Erythroblast (primary cell): ENCODE measurements around the gene EIF6.

ENCODE experiments used
- DNase-seq, 2 experiments: peaks; one replicate each; lab custom pipeline; 2025; lab: John Stamatoyannopoulos, UW
- GATA1 ChIP-seq: IDR thresholded peaks from 2 replicates; pipeline ENCODE4 v1.6.1; 2011; ENCODE audit warnings: low read depth, mild to moderate bottlenecking, control low read depth, low read length, moderate library complexity
- POLR2A ChIP-seq: IDR thresholded peaks from 2 replicates; pipeline ENCODE4 v1.6.1; 2011; ENCODE audit warnings: mild to moderate bottlenecking, low read length

Gene EIF6

GRCh38 chr20:35286077-35286898 lies 1.7 kb upstream of the EIF6 start:
- no peak for DNase-seq
- TF ChIP-seq GATA1 = no peak
- TF ChIP-seq POLR2A = no peak

GRCh38 chr20:35285806-35286076 lies 1.2 kb upstream of the EIF6 start:
- no peak for TF ChIP-seq POLR2A
- TF ChIP-seq GATA1 = no peak
- peak; percentile 58 to 74 for DNase-seq

GRCh38 chr20:35284992-35285805 lies 627 bp upstream of the EIF6 start:
- no peak for DNase-seq
- TF ChIP-seq POLR2A (no peak), GATA1 (no peak)

GRCh38 chr20:35283441-35284266 lies 918 bp downstream of the EIF6 start:
- DNase-seq = peak in 1 of 2 experiments; percentile 67
- TF ChIP-seq GATA1 (no peak), POLR2A (no peak)

- no peak for DNase-seq
- TF ChIP-seq GATA1 (no peak), POLR2A (no peak)
Observed at GRCh38 chr20:35281506-35282101, 3.0 kb downstream of the EIF6 start.

- TF ChIP-seq GATA1 (no peak), POLR2A (no peak)
- DNase-seq = no peak
Observed at GRCh38 chr20:35280523-35280922, 4.0 kb downstream of the EIF6 start.

GRCh38 chr20:35279533-35280174 lies 4.9 kb downstream of the EIF6 start:
- TF ChIP-seq POLR2A = no peak
- no peak for TF ChIP-seq GATA1
- no peak for DNase-seq

GRCh38 chr20:35279040-35279439 lies 5.5 kb downstream of the EIF6 start:
- no peak for DNase-seq
- TF ChIP-seq POLR2A (no peak), GATA1 (no peak)

- TF ChIP-seq POLR2A = peak; percentile 81
- TF ChIP-seq GATA1 = no peak
- DNase-seq = peak; percentile 90 to 92
Observed at GRCh38 chr20:35277531-35278395, 6.8 kb downstream of the EIF6 start, which contains the start of gene MMP24OS. TSS of gene MMP24OS (minus strand) at chr20:35278122. CDS start at chr20:35277929, 193 bp downstream.

- no peak for DNase-seq
- TF ChIP-seq GATA1 = no peak
- no peak for TF ChIP-seq POLR2A
Observed at GRCh38 chr20:35277127-35277526, 7.4 kb downstream of the EIF6 start.

- DNase-seq = no peak
Observed at GRCh38 chr20:35276408-35276807, 8.2 kb downstream of the EIF6 start.

GRCh38 chr20:35275741-35276251 lies 8.8 kb downstream of the EIF6 start:
- no peak for TF ChIP-seq GATA1
- no peak for DNase-seq

More at GRCh38 chr20:35276408-35276807, 8.2 kb downstream of the EIF6 start:
- no peak for TF ChIP-seq POLR2A
- TF ChIP-seq GATA1 = no peak
